ENCODE results near the gene SPRYD3. TPM values are rescaled to one million over a fixed set of nuclear protein-coding genes. Genes with fewer than 3 reads are reported as not detected.

Gene SPRYD3
- total RNA-seq, 1 donor from 2014 or later: 41.0 TPM

GRCh38 chr12:53059434-53060063 lies 19.6 kb downstream of the SPRYD3 start:
- DNase-seq (ENCODE audit: missing footprints) (no peak), ATAC-seq (no peak)
- intact Hi-C loops (cut with DNase I): no loop called here

DNA sequence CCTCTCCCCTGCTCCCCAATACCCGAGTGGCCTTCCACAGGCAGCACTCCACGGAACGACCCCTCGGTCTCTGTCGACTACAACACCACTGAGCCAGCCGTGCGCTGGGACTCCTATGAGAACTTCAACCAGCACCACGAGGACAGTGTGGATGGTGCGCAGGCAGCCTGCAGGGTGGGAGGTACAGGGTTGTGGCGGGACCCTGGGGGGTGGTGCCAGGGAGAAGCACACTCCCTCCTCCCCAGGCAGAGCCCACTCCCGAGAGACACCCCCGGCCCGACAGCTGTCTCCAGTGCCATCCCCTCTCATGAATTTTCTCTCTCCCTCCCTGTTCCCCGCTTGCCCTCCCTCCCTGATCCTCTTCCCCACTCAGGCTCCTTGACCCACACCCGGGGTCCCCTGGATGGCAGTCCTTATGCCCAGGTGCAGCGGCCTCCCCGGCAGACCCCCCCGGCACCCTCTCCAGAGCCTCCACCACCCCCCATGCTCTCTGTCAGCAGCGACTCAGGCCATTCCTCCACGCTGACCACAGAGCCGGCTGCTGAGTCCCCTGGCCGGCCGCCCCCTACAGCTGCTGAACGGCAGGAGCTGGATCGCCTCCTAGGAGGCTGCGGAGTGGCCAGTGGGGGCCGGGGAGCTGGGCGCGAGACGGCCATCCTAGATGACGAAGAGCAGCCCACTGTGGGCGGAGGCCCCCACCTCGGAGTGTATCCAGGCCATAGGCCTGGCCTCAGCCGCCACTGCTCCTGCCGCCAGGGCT lies 20.3 kb downstream of the SPRYD3 start:
- intact Hi-C loops (cut with DNase I): no loop called here
- no peak for DNase-seq (ENCODE audit: missing footprints)
- ATAC-seq: no peak

GRCh38 chr12:53057816-53058500 lies 21.2 kb downstream of the SPRYD3 start:
- ATAC-seq: no peak
- intact Hi-C loops (cut with DNase I): no loop called here
- no peak for DNase-seq (ENCODE audit: missing footprints)

DNA sequence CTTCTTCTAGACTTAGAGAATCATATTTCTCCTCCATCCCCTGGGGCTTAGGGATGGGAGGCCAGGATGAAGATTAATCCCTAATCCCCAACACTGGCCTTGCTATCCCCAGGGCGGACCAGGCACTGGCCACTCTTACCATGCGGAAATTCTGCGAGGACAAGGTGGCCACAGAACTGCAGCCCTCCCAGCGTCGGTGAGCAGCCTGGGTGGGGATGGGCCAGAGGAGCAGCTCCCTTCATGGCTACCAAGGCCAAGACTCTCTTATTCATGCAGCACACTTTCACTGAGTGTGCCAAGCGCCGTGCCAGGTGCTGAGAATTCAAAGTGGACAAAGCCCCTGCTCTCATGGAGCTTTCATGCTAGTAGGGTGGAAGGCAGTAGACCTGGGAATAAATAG lies 22.3 kb downstream of the SPRYD3 start:
- DNase-seq (ENCODE audit: missing footprints): no peak
- ATAC-seq: no peak
- intact Hi-C loops (cut with DNase I): no loop called here

DNA sequence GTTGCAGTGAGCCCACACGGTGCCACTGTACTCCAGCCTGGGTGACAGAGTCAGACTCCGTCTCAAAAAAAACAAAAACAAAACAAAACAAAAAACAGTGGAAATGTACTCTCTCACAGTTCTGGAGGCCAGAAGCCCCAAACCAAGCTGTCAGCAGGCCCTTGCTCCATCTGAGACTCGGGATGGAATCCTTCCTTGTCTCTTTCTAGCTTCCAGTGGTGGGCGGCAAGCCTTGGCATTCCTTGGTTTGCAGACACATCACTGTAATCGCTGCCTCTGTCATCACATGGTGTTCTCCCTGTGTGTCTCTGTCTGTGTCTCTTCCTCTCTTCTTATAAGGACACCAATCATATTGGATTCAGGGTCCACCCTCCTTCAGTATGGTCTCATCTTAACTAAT lies 22.9 kb downstream of the SPRYD3 start:
- ATAC-seq (no peak), DNase-seq (ENCODE audit: missing footprints) (no peak)
- intact Hi-C loops (cut with DNase I): no loop called here

DNA sequence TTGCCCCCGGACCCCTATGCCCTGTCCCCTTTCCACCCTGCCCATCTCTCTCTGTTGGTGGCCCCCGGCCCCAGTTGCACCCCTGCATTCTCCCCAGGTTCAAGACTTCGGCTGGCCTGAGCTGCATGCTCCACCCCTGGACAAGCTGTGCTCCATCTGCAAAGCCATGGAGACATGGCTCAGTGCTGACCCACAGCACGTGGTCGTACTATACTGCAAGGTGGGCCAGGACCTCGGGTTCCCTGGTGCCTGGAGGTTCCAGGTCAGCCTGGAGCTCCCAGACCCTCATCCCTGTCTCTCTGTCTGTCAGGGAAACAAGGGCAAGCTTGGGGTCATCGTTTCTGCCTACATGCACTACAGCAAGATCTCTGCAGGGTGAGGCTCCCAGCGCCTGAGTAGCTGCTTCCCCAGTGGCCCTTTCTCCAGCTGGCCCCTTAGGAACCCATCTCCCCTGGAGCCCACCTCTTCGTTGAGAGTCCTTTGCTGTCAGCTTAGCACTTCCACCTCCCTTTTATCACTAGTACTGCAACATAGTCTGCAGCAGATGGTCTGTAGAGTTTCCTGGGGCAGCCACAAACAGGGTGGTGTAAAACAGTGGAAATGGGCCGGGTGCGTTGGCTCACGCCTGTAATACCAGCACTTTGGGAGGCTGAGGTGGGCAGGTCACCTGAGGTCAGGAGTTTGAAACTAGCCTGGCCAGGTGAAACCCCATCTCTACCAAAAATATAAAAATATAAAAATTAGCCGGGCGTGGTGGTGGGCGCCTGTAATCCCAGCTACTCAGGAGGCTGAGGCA lies 23.5 kb downstream of the SPRYD3 start:
- DNase-seq (ENCODE audit: missing footprints) (no peak), ATAC-seq (no peak)
- intact Hi-C loops (cut with DNase I): no loop called here

GRCh38 chr12:53054112-53054878 lies 24.9 kb downstream of the SPRYD3 start:
- intact Hi-C loops (cut with DNase I): no loop called here

GRCh38 chr12:53053218-53054111 lies 25.7 kb downstream of the SPRYD3 start:
- DNase-seq (ENCODE audit: missing footprints): peak; percentile 73
- intact Hi-C loops (cut with DNase I): no loop called here
- peak; percentile 3 for ATAC-seq

More at GRCh38 chr12:53054112-53054878, 24.9 kb downstream of the SPRYD3 start:
- peak; percentile 97 for DNase-seq (ENCODE audit: missing footprints)
- peak; percentile 61 for ATAC-seq

- peak; percentile 95 for DNase-seq (ENCODE audit: missing footprints)
- peak; percentile 34 for ATAC-seq
- intact Hi-C loops (cut with DNase I): loop anchor here (1.0 kb wide), 1 partner anchor 11 kb away; no protein-coding TSS in a partner anchor
Measured at GRCh38 chr12:53052419-53053217, 26.6 kb downstream of the SPRYD3 start.

DNA sequence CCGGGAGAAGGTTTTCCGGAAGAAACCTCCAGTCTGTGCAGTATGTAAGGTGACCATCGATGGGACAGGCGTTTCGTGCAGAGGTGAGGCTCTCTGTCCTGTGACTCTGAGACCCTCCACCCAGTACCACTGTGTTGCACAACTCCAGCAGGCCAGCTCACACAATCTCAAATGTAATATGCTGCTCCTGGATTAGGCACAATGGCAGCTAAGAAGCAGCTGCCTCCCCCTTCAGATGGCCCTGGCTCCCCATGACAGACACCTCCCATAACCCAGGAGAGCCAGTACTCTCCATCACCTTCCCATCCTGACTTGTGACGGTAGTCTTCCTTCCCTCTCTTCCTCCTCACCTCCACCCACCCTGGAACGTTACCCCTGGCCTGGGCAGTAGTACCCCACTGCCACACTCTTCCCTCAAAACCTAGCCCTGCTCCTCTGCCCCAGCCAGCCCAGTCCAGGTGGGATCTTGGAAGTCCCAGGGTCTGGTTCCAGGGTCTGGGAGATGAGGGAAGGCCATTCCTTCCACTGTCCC lies 27.2 kb downstream of the SPRYD3 start:
- intact Hi-C loops (cut with DNase I): loop anchor here (1.0 kb wide), 1 partner anchor 11 kb away; no protein-coding TSS in a partner anchor
- peak; percentile 61 for DNase-seq (ENCODE audit: missing footprints)
- no peak for ATAC-seq

DNA sequence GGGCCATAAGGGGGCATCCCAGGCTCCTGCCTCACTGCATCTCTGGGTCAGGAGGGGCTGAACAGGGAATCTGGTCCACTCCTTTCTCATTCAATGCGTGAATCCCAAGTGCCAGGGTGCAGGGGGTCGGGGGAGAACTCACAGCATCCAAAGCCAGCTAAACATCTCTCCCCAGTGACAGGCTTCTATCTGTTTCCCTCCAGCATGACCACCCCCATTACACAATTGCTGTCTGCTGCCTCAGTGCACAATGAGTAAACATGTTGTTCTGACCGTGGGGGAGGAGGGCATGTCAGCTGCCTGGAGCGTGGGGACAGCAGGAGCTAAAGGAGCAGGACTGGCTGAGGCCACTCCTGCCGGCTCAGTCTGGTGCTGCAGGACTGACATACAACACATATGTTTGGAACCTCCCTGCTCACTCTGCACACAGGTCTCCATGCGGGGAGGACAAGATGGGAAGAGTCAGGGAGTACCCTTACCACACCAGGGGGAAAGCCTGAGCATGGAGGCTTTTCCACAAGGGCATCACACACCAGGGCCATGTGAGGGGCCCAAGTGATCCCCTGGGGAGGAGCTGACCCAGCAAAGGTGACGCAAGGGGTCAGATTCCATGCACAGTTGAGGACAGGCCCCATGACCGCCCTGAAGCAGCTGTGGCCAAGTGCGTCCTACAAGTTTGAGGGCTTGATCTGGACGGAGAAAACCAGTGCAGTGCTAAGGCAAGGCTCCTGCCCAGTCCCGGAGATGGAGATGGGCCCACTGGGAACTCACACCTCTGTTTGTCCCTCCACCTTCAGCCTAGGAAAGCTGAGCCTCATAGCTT lies 27.9 kb downstream of the SPRYD3 start:
- DNase-seq (ENCODE audit: missing footprints) (peak; percentile 86), ATAC-seq (peak; percentile 15)
- intact Hi-C loops (cut with DNase I): no loop called here

DNA sequence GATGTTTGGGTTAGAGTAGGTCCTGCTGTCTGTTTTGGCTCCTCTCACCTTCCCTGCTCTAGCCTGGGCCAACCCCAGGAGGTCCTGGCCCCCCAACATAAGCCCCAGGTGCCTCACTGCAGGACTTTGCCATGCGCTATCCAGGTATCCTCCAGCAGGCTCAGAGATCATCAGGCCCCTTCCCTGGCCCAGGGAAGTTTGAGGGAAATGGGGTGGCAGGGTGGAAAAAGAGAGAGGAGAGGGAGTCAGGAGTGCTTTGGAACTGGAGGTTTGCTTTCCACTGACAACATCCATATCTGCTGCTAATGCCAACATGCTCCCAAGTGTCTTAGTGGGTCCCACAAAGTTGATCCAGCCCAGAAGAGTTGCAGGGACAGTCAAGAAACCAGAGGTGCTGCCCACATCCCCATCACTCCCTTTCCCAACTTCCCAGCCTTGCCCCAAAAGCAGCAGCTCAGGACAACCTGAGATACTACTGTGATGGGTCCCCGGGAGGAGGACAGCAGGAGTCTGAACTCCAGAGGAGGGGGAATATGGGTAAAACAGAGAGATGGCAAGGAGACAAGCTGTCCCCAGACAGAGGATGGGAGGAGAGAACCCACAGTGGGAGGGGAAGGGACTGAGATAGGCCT lies 28.6 kb downstream of the SPRYD3 start:
- intact Hi-C loops (cut with DNase I): no loop called here
- DNase-seq (ENCODE audit: missing footprints): no peak

GRCh38 chr12:53049571-53050318 lies 29.4 kb downstream of the SPRYD3 start, which contains the start of gene TNS2:
Gene TNS2, plus strand, starts transcription at chr12:53050065. Its CDS starts 121 bp downstream, at chr12:53050186.
- peak; percentile 90 for DNase-seq (ENCODE audit: missing footprints)
- intact Hi-C loops (cut with DNase I): loop anchor here (5.0 to 10.0 kb wide), 2 partner anchors 42 to 45 kb away; partner anchors contain the start of genes EIF4B and IGFBP6
- peak; percentile 33 for ATAC-seq

More for the DNA sequence above, 28.6 kb downstream of the SPRYD3 start:
- no peak for ATAC-seq
